GM23338 (cell line): Measurements from ENCODE around the gene CYSTM1. TPM values are rescaled to one million over a fixed set of nuclear protein-coding genes. Genes with fewer than 3 reads are reported as not detected.

Experiments
- ATAC-seq: fragments of 200-7000 bp; cut with Tn5 transposase; 3 replicates; pipeline ENCODE4 v1.9.1; 2020
- DNase-seq: peaks from one replicate; pipeline ENCODE4 v3.0.0-alpha.2; 2015; ENCODE audit warnings: low spot score
- H2AFZ ChIP-seq: fragments of 200-600 bp; sonication (generic); 2 replicates; pipeline ENCODE4 v1.8.0; 2016; ENCODE audit warnings: antibody characterized with exemption, mild to moderate bottlenecking, moderate library complexity
- H3F3A ChIP-seq: fragments of 200-600 bp; sonication (generic); replicated peaks from 2 replicates; pipeline ENCODE4 v1.8.0; 2017; ENCODE audit warnings: antibody characterized with exemption, mixed run types, low read depth
- H3K27ac ChIP-seq: fragments of 200-600 bp; sonication (generic); 2 replicates; pipeline ENCODE4 v1.6.1; 2016; ENCODE audit warnings: low read depth
- H3K27me3 ChIP-seq: fragments of 200-600 bp; sonication (generic); 2 replicates; pipeline ENCODE4 v1.8.0; 2016; ENCODE audit warnings: mild to moderate bottlenecking, mixed run types, moderate library complexity; ENCODE audit not compliant: insufficient read depth
- H3K36me3 ChIP-seq: fragments of 200-600 bp; sonication (generic); 2 replicates; pipeline ENCODE4 v1.8.0; 2016; ENCODE audit warnings: mild to moderate bottlenecking; ENCODE audit not compliant: insufficient read depth
- H3K4me1 ChIP-seq: fragments of 200-600 bp; sonication (generic); 2 replicates; pipeline ENCODE4 v1.8.0; 2016; ENCODE audit warnings: mild to moderate bottlenecking, moderate library complexity; ENCODE audit not compliant: insufficient read depth
- H3K4me2 ChIP-seq: fragments of 200-600 bp; sonication (generic); 2 replicates; pipeline ENCODE4 v1.7.1; 2017; ENCODE audit warnings: mixed run types
- H3K4me3 ChIP-seq: fragments of 200-600 bp; sonication (generic); 2 replicates; pipeline ENCODE4 v1.6.1; 2016; ENCODE audit warnings: mixed run types
- H3K79me2 ChIP-seq: fragments of 200-600 bp; sonication (generic); replicated peaks from 2 replicates; pipeline ENCODE4 v1.8.0; 2017; ENCODE audit warnings: mild to moderate bottlenecking; ENCODE audit not compliant: insufficient read depth
- H3K9me2 ChIP-seq: fragments of 200-600 bp; sonication (generic); 2 replicates; pipeline ENCODE4 v1.8.0; 2017; ENCODE audit not compliant: insufficient read depth
- H4K20me1 ChIP-seq: fragments of 200-600 bp; sonication (generic); replicated peaks from 2 replicates; pipeline ENCODE4 v1.8.0; 2017; ENCODE audit warnings: mild to moderate bottlenecking; ENCODE audit not compliant: insufficient read depth
- H3K27ac Mint-ChIP-seq: 2 replicates; pipeline ENCODE4 v1.8.0; 2020; ENCODE audit warnings: inconsistent platforms, mild to moderate bottlenecking, moderate library complexity, mixed read lengths
- H3K27me3 Mint-ChIP-seq: 3 replicates; pipeline ENCODE4 v1.8.0; 2022; ENCODE audit warnings: low read depth, mild to moderate bottlenecking, moderate library complexity, mixed read lengths, inconsistent platforms; ENCODE audit not compliant: insufficient read depth, poor library complexity
- H3K36me3 Mint-ChIP-seq: 3 replicates; pipeline ENCODE4 v1.8.0; 2021; ENCODE audit warnings: low read depth, mild to moderate bottlenecking, inconsistent platforms, moderate library complexity, mixed read lengths
- H3K4me1 Mint-ChIP-seq: 3 replicates; pipeline ENCODE4 v1.8.0; 2020; ENCODE audit warnings: mild to moderate bottlenecking, inconsistent platforms, mixed read lengths
- H3K4me3 Mint-ChIP-seq: 3 replicates; pipeline ENCODE4 v1.8.0; 2021; ENCODE audit warnings: moderate library complexity, mild to moderate bottlenecking, inconsistent platforms, mixed read lengths
- H3K9me3 Mint-ChIP-seq: 3 replicates; pipeline ENCODE4 v1.8.0; 2020; ENCODE audit warnings: moderate library complexity, mild to moderate bottlenecking, inconsistent platforms, mixed read lengths
- CREB1 ChIP-seq: fragments of 250-450 bp; sonication (Bioruptor Pico); IDR thresholded peaks from 2 replicates; pipeline ENCODE4 v1.5.0; 2020; ENCODE audit warnings: low read depth, mild to moderate bottlenecking, moderate library complexity
- CTCF ChIP-seq, 2 experiments: fragments of 200-600 bp in 1 of 2; sonication (generic) in 1 of 2; conservative IDR thresholded peaks; 2 replicates each; pipeline versions ENCODE4 v1.5.1 to v1.6.1; 2016 to 2017; ENCODE audit warnings: antibody characterized with exemption in 2 of 2, low read depth in 2 of 2, mild to moderate bottlenecking in 2 of 2, moderate library complexity in 1 of 2
- ETS1 ChIP-seq: IDR thresholded peaks from 2 replicates; pipeline ENCODE4 v1.6.1; 2016; ENCODE audit warnings: antibody characterized with exemption
- EZH2 ChIP-seq: fragments of 200-600 bp; sonication (generic); IDR thresholded peaks from one replicate; pipeline ENCODE4 v1.8.0; 2017; ENCODE audit warnings: antibody characterized with exemption, mild to moderate bottlenecking, low read depth; ENCODE audit not compliant: unreplicated experiment
- EZH2phosphoT487 ChIP-seq: fragments of 200-600 bp; sonication (generic); IDR thresholded peaks from one replicate; pipeline ENCODE4 v1.8.1; 2018; ENCODE audit warnings: antibody characterized with exemption; ENCODE audit not compliant: unreplicated experiment
- JUNB ChIP-seq: IDR thresholded peaks from one replicate; pipeline ENCODE4 v1.6.1; 2016; ENCODE audit warnings: antibody characterized with exemption; ENCODE audit not compliant: unreplicated experiment
- NANOG ChIP-seq: IDR thresholded peaks from 2 replicates; pipeline ENCODE4 v1.6.1; 2016; ENCODE audit warnings: antibody characterized with exemption, borderline replicate concordance
- POLR2AphosphoS5 ChIP-seq: IDR thresholded peaks from 2 replicates; pipeline ENCODE4 v1.6.1; 2016; ENCODE audit warnings: antibody characterized with exemption, low read depth
- STAT1 ChIP-seq: IDR thresholded peaks from one replicate; pipeline ENCODE4 v1.6.1; 2016; ENCODE audit warnings: antibody characterized with exemption; ENCODE audit not compliant: unreplicated experiment
- ZNF114 ChIP-seq: fragments of 250-450 bp; sonication (Bioruptor Pico); IDR thresholded peaks from 2 replicates; pipeline ENCODE4 v1.5.0; 2020; ENCODE audit warnings: mild to moderate bottlenecking, moderate library complexity
- ZNF331 ChIP-seq: fragments of 250-450 bp; sonication (Bioruptor Pico); IDR thresholded peaks from 2 replicates; pipeline ENCODE4 v1.5.0; 2020; ENCODE audit warnings: low read depth, mild to moderate bottlenecking, moderate library complexity
- ZNF462 ChIP-seq: fragments of 250-450 bp; sonication (Bioruptor Pico); IDR thresholded peaks from 2 replicates; pipeline ENCODE4 v1.5.0; 2020; ENCODE audit warnings: mild to moderate bottlenecking, moderate library complexity
- polyA plus RNA-seq: library from polyadenylated mRNA; unstranded; fragments of >200 nt; fragmentation: Nextera tagmentation; extraction: Ambion mirVana; gene quantifications from 2 replicates; pipeline ENCODE4 v1.2.1, GENCODE V29; 2016
- total RNA-seq: library from RNA; depleted of rRNA; stranded (reverse); fragments of >200 nt; shearing (Covaris generic); gene quantifications from 2 replicates; pipeline ENCODE4 v1.2.3, GENCODE V29; 2014
- TF ChIP-seq, protein P1 (sequence below): IDR thresholded peaks from one replicate; pipeline ENCODE4 v1.6.1; 2018; ENCODE audit warnings: antibody characterized with exemption; ENCODE audit not compliant: unreplicated experiment

Gene CYSTM1
- total and polyA plus RNA-seq, 2 experiments from 2014 or later: 14.4 to 46.0 TPM

DNA sequence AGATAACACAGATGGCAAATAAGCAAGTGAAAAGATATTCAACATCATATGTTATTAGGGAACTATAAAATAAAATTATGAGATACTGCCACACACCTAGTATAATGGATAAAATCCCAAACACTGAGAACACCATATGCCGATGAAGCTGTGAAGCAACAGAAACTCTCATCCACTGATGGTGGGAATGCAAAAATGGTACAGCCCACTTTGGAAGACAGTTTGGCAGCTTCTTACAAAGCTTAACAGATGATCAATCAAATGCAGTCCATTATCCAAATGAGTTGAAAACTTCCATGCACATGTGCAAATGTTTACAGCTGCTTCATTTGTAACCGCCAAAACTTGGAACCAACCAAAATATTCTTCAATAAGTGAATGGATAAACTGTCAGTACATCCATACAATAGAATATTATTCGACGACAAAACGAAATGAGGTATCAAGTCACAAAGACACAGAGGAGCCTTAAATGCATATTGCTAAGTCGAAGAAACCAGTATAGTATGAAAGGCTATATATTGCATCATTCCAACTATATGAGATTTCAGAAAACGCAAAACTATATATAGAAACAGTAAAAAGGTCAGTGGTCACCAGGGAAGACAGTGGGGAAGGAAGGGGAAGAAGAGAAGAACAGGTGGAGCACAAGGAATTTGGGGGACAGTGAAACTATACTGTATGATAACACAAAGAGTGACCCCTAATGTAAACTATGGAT, 113.0 kb downstream of the CYSTM1 start:
- no peak for ATAC-seq
- Mint-ChIP-seq H3K27ac (no peak overlapping the region), H3K4me3 (no peak overlapping the region), H3K9me3 (no peaks in the 10 kb centered on the region), H3K36me3 (no peaks in the 10 kb centered on the region), H3K4me1 (no peaks in the 10 kb centered on the region), H3K27me3 (peaks cover 2% of the 10 kb centered on the region)
- Histone ChIP-seq H3K36me3 (no peaks in the 10 kb centered on the region), H3K4me2 (no peak overlapping the region), H3K4me1 (peaks cover 2% of the 10 kb centered on the region; the same call in 1 of the 2 replicates), H3K27ac (no peak overlapping the region), H3F3A (no peaks in the 10 kb centered on the region), H4K20me1 (peaks cover 24% of the 10 kb centered on the region), H3K27me3 (no peaks in the 10 kb centered on the region), H2AFZ (no peak overlapping the region), H3K4me3 (no peak overlapping the region), H3K9me2 (no peaks in the 10 kb centered on the region), H3K79me2 (peaks cover 99% of the 10 kb centered on the region)
- DNase-seq: no peak
- TF ChIP-seq NANOG: no peak
- no peak for TF ChIP-seq EZH2phosphoT487
- TF ChIP-seq ZNF462 (CRISPR knock-in tag): no peak
- TF ChIP-seq ZNF331 (CRISPR knock-in tag): no peak
- TF ChIP-seq POLR2AphosphoS5: no peak
- TF ChIP-seq CREB1 (CRISPR knock-in tag): no peak
- no peak for TF ChIP-seq CTCF (conservative IDR thresholded peaks at IDR 0.05; ENCODE audit: low read depth in 2 of 2)
- TF ChIP-seq, protein P1, sequence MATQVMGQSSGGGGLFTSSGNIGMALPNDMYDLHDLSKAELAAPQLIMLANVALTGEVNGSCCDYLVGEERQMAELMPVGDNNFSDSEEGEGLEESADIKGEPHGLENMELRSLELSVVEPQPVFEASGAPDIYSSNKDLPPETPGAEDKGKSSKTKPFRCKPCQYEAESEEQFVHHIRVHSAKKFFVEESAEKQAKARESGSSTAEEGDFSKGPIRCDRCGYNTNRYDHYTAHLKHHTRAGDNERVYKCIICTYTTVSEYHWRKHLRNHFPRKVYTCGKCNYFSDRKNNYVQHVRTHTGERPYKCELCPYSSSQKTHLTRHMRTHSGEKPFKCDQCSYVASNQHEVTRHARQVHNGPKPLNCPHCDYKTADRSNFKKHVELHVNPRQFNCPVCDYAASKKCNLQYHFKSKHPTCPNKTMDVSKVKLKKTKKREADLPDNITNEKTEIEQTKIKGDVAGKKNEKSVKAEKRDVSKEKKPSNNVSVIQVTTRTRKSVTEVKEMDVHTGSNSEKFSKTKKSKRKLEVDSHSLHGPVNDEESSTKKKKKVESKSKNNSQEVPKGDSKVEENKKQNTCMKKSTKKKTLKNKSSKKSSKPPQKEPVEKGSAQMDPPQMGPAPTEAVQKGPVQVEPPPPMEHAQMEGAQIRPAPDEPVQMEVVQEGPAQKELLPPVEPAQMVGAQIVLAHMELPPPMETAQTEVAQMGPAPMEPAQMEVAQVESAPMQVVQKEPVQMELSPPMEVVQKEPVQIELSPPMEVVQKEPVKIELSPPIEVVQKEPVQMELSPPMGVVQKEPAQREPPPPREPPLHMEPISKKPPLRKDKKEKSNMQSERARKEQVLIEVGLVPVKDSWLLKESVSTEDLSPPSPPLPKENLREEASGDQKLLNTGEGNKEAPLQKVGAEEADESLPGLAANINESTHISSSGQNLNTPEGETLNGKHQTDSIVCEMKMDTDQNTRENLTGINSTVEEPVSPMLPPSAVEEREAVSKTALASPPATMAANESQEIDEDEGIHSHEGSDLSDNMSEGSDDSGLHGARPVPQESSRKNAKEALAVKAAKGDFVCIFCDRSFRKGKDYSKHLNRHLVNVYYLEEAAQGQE: no peak
- no peak for TF ChIP-seq JUNB
- TF ChIP-seq STAT1: no peak
- TF ChIP-seq EZH2: no peak
- TF ChIP-seq ETS1: no peak
- no peak for TF ChIP-seq ZNF114 (CRISPR knock-in tag)
